GM19397 (cell line): Measurements from ENCODE around the gene ABL1.

Experiments
- ATAC-seq: cut with Tn5 transposase; IDR thresholded peaks from one replicate; pipeline ENCODE4 v1.9.1; 2021; ENCODE audit warnings: mild to moderate bottlenecking, moderate library complexity; ENCODE audit not compliant: unreplicated experiment

ABL1 gene

GRCh38 chr9:130887494-130888144 is 52.6 kb downstream of the ABL1 start:
- no peak for ATAC-seq

GRCh38 chr9:130888146-130888885 is 53.3 kb downstream of the ABL1 start:
- no peak for ATAC-seq

GRCh38 chr9:130890124-130890523 is 55.1 kb downstream of the ABL1 start:
- ATAC-seq = no peak

- no peak for ATAC-seq
Measured at GRCh38 chr9:130890870-130891687, 56.0 kb downstream of the ABL1 start.

- ATAC-seq = no peak
Measured at GRCh38 chr9:130891688-130892476, 56.8 kb downstream of the ABL1 start.

GRCh38 chr9:130892477-130893304 is 57.6 kb downstream of the ABL1 start:
- ATAC-seq = no peak

- ATAC-seq = no peak
Measured at GRCh38 chr9:130893341-130894101, 58.5 kb downstream of the ABL1 start.

GRCh38 chr9:130894546-130894945 is 59.5 kb downstream of the ABL1 start:
- ATAC-seq = no peak

GRCh38 chr9:130895038-130895437 is 60.0 kb downstream of the ABL1 start:
- no peak for ATAC-seq

- no peak for ATAC-seq
Measured at GRCh38 chr9:130895481-130896232, 60.6 kb downstream of the ABL1 start.

GRCh38 chr9:130896233-130897014 is 61.4 kb downstream of the ABL1 start, which contains the start of gene QRFP:
QRFP (minus strand) TSS chr9:130896812; CDS start chr9:130893838, 2,974 bp downstream.
- ATAC-seq = no peak

- ATAC-seq = no peak
Measured at GRCh38 chr9:130897105-130897751, 62.2 kb downstream of the ABL1 start.

- no peak for ATAC-seq
Measured at GRCh38 chr9:130897848-130898551, 62.9 kb downstream of the ABL1 start.

- ATAC-seq = no peak
Measured at GRCh38 chr9:130898552-130898852, 63.4 kb downstream of the ABL1 start.

- no peak for ATAC-seq
Measured at GRCh38 chr9:130899051-130899748, 64.1 kb downstream of the ABL1 start.
